HEK293 (cell line): ENCODE data around the gene HIBCH.

Source experiments
- KLF7 ChIP-seq: fragments of 450-650 bp; formaldehyde crosslinking; IDR thresholded peaks from 2 replicates; pipeline ENCODE4 v1.5.1; 2016; ENCODE audit warnings: missing biosample characterization, missing genetic modification characterization, borderline replicate concordance
- ZNF350 ChIP-seq: fragments of 450-650 bp; formaldehyde crosslinking; IDR thresholded peaks from 2 replicates; pipeline ENCODE4 v1.5.0; 2017; ENCODE audit warnings: missing biosample characterization, mild to moderate bottlenecking, missing genetic modification characterization
- ZNF423 ChIP-seq: fragments of 450-650 bp; formaldehyde crosslinking; IDR thresholded peaks from 2 replicates; pipeline ENCODE4 v1.5.1; 2016; ENCODE audit warnings: missing biosample characterization, missing genetic modification characterization
- ZNF629 ChIP-seq: fragments of 450-650 bp; formaldehyde crosslinking; IDR thresholded peaks from 2 replicates; pipeline ENCODE4 v1.5.1; 2017; ENCODE audit warnings: missing biosample characterization, missing genetic modification characterization
- ZNF76 ChIP-seq: fragments of 450-650 bp; formaldehyde crosslinking; IDR thresholded peaks from 2 replicates; pipeline ENCODE4; 2016; ENCODE audit warnings: low read depth, missing biosample characterization, missing genetic modification characterization, borderline replicate concordance
- TF ChIP-seq, protein P1 (sequence below): fragments of 450-650 bp; formaldehyde crosslinking; IDR thresholded peaks from 2 replicates; pipeline ENCODE4 v1.5.1; 2016; ENCODE audit warnings: missing biosample characterization, missing genetic modification characterization

DNA sequence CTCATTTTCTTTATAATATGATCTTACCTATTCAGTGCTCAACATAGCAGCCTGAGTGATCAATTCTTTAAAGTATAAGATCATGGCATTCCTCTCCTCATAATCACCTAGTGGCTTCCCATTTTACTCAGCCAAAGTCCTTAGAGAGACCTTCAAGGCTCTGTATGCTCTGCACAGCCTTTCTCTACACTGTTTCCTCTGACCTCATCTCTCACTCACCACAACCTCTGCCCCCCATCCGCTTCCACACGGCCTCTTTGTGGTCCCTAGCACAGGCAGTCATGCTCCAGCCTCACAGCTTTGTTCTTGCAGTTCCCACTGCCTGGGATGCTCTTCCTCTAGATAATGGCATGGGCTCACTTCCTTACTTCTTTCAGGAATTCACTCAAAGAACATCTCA is 109.2 kb downstream of the HIBCH start:
- TF ChIP-seq, protein P1, sequence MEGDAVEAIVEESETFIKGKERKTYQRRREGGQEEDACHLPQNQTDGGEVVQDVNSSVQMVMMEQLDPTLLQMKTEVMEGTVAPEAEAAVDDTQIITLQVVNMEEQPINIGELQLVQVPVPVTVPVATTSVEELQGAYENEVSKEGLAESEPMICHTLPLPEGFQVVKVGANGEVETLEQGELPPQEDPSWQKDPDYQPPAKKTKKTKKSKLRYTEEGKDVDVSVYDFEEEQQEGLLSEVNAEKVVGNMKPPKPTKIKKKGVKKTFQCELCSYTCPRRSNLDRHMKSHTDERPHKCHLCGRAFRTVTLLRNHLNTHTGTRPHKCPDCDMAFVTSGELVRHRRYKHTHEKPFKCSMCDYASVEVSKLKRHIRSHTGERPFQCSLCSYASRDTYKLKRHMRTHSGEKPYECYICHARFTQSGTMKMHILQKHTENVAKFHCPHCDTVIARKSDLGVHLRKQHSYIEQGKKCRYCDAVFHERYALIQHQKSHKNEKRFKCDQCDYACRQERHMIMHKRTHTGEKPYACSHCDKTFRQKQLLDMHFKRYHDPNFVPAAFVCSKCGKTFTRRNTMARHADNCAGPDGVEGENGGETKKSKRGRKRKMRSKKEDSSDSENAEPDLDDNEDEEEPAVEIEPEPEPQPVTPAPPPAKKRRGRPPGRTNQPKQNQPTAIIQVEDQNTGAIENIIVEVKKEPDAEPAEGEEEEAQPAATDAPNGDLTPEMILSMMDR (tag by site-specific recombination), result no peak
- no peak for TF ChIP-seq ZNF629 (tag by site-specific recombination)
- TF ChIP-seq KLF7 (tag by site-specific recombination), result no peak
- TF ChIP-seq ZNF76 (tag by site-specific recombination), result no peak
- TF ChIP-seq ZNF350 (tag by site-specific recombination), result no peak
- TF ChIP-seq ZNF423, result no peak
